Cardiac septum (tissue), 1 donor: ENCODE measurements around the gene ADCYAP1R1. TPM values are rescaled to one million over a fixed set of nuclear protein-coding genes. Genes with fewer than 3 reads are reported as not detected.

Experiments
- DNase-seq: peaks from one replicate; pipeline ENCODE4 v3.0.0-alpha.2; 2020; ENCODE audit warnings: low spot score
- intact Hi-C: fragments of 100-400 bp; cut with DNase I; formaldehyde crosslinking; loops from one replicate; pipeline ENCODE4 v1.14.0; 2022
- long read RNA-seq: library from polyadenylated mRNA; unstranded; transcript quantifications from one replicate; pipeline ENCODE4 v2.0.0, GENCODE V29; 2021
- total RNA-seq: library from RNA; stranded (reverse); fragmentation: NEBNext Ultra II Directional; extraction: Animal tissue kit (Norgen Biotek cat#: 25700); gene quantifications from one replicate; pipeline ENCODE4 v1.2.1, GENCODE V29; 2021
- donor health status: DM: no; HTN: no; CAD: no.

Gene ADCYAP1R1
- total RNA-seq, result 1.4 TPM
- long read RNA-seq, partial matches to known transcripts, result 0 of 3 reads
- long read RNA-seq, other reads (novel, unspliced or antisense), result 3 of 3 reads

- DNase-seq, result no peak
- intact Hi-C loops, result no loop called here
These were observed at the start of gene ADCYAP1R1 for GRCh38 chr7:31051598-31052486. Gene ADCYAP1R1, plus strand, starts transcription at chr7:31052308. Its CDS starts 10,957 bp downstream, at chr7:31063265.

- DNase-seq, result no peak
- intact Hi-C loops, result no loop called here
These were observed 49.0 kb upstream of the ADCYAP1R1 start for GRCh38 chr7:31003097-31003496.

- intact Hi-C loops, result no loop called here
- no peak for DNase-seq
These were observed 48.4 kb upstream of the ADCYAP1R1 start for GRCh38 chr7:31003721-31004120.

- intact Hi-C loops, result no loop called here
These were observed 47.7 kb upstream of the ADCYAP1R1 start for GRCh38 chr7:31004393-31004792.

GRCh38 chr7:31006857-31007256 lies 45.3 kb upstream of the ADCYAP1R1 start:
- no peak for DNase-seq
- intact Hi-C loops, result no loop called here

More at GRCh38 chr7:31004393-31004792, 47.7 kb upstream of the ADCYAP1R1 start:
- DNase-seq, result no peak

- DNase-seq, result no peak
- intact Hi-C loops, result no loop called here
These were observed 44.5 kb upstream of the ADCYAP1R1 start for GRCh38 chr7:31007634-31008033.

- intact Hi-C loops, result no loop called here
- DNase-seq, result no peak
These were observed 37.3 kb upstream of the ADCYAP1R1 start for GRCh38 chr7:31014826-31015225.

GRCh38 chr7:31017032-31017675 lies 35.0 kb upstream of the ADCYAP1R1 start:
- no peak for DNase-seq
- intact Hi-C loops, result no loop called here

- DNase-seq, result no peak
- intact Hi-C loops, result no loop called here
These were observed 34.4 kb upstream of the ADCYAP1R1 start for GRCh38 chr7:31017721-31018120.

GRCh38 chr7:31019509-31019908 lies 32.6 kb upstream of the ADCYAP1R1 start:
- intact Hi-C loops, result no loop called here
- no peak for DNase-seq

GRCh38 chr7:31020161-31020560 lies 31.9 kb upstream of the ADCYAP1R1 start:
- no peak for DNase-seq
- intact Hi-C loops, result no loop called here

- intact Hi-C loops, result no loop called here
- DNase-seq, result no peak
These were observed 31.5 kb upstream of the ADCYAP1R1 start for GRCh38 chr7:31020652-31021051.

GRCh38 chr7:31022117-31022516 lies 30.0 kb upstream of the ADCYAP1R1 start:
- intact Hi-C loops, result no loop called here
- DNase-seq, result no peak

GRCh38 chr7:31022726-31023125 lies 29.4 kb upstream of the ADCYAP1R1 start:
- intact Hi-C loops, result no loop called here
- DNase-seq, result no peak

GRCh38 chr7:31023877-31024276 lies 28.2 kb upstream of the ADCYAP1R1 start:
- intact Hi-C loops, result no loop called here

GRCh38 chr7:31027161-31027965 lies 24.7 kb upstream of the ADCYAP1R1 start:
- no peak for DNase-seq
- intact Hi-C loops, result no loop called here

More at GRCh38 chr7:31023877-31024276, 28.2 kb upstream of the ADCYAP1R1 start:
- DNase-seq, result no peak

GRCh38 chr7:31028006-31028405 lies 24.1 kb upstream of the ADCYAP1R1 start:
- intact Hi-C loops, result no loop called here
- no peak for DNase-seq

- intact Hi-C loops, result no loop called here
- no peak for DNase-seq
These were observed 23.6 kb upstream of the ADCYAP1R1 start for GRCh38 chr7:31028417-31028992.

GRCh38 chr7:31029251-31030042 lies 22.7 kb upstream of the ADCYAP1R1 start:
- no peak for DNase-seq
- intact Hi-C loops, result no loop called here
